Astrocyte (in vitro differentiated cells and primary cell): Measurements from ENCODE around the gene SLC38A11. TPM values are rescaled to one million over a fixed set of nuclear protein-coding genes. Genes with fewer than 3 reads are reported as not detected.
A peak's percentile ranks its signal among the peaks of the same experiment; 100 is the strongest.
"Not testable (repeated sequence)": the region's sequence is repeated elsewhere in the genome, so short reads cannot be mapped to it uniquely, and the experiment has no call there.

Experiments
- DNase-seq: peaks from one replicate; pipeline ENCODE4 v3.0.0-alpha.2; 2010; ENCODE audit warnings: low read depth
- FAIRE-seq: peaks from 2 replicates; lab custom pipeline; 2011; peaks lifted over from hg19 to GRCh38; lab: Jason Lieb, UNC
- H2AFZ ChIP-seq: 2 replicates; pipeline ENCODE4 v1.6.0; 2012; ENCODE audit warnings: low read depth, low read length, inconsistent platforms
- H3K27ac ChIP-seq: 2 replicates; pipeline ENCODE4 v1.5.1; 2011; ENCODE audit warnings: low read depth, low read length, inconsistent platforms
- H3K27me3 ChIP-seq: 2 replicates; pipeline ENCODE4 v1.6.0; 2011; ENCODE audit warnings: low read length, inconsistent platforms; ENCODE audit not compliant: insufficient read depth
- H3K36me3 ChIP-seq: 2 replicates; pipeline ENCODE4 v1.5.1; 2011; ENCODE audit warnings: low read length, inconsistent platforms; ENCODE audit not compliant: insufficient read depth
- H3K4me1 ChIP-seq: 2 replicates; pipeline ENCODE4 v1.5.1; 2011; ENCODE audit warnings: low read length, inconsistent platforms; ENCODE audit not compliant: insufficient read depth
- H3K4me2 ChIP-seq: 2 replicates; pipeline ENCODE4 v1.6.0; 2012; ENCODE audit warnings: low read length, inconsistent platforms
- H3K4me3 ChIP-seq: 2 replicates; pipeline ENCODE4 v1.5.1; 2011; ENCODE audit warnings: low read depth, mild to moderate bottlenecking, low read length, inconsistent platforms; ENCODE audit not compliant: insufficient read depth
- H3K79me2 ChIP-seq: 2 replicates; pipeline ENCODE4 v1.6.0; 2012; ENCODE audit warnings: mild to moderate bottlenecking, low read length, inconsistent platforms; ENCODE audit not compliant: insufficient read depth
- H3K9ac ChIP-seq: 2 replicates; pipeline ENCODE4 v1.6.0; 2012; ENCODE audit warnings: mild to moderate bottlenecking, low read length, inconsistent platforms
- H3K9me3 ChIP-seq: 2 replicates; pipeline ENCODE4 v1.5.1; 2012; ENCODE audit warnings: low read depth, mild to moderate bottlenecking, low read length, inconsistent platforms; ENCODE audit not compliant: insufficient read depth
- H4K20me1 ChIP-seq: 2 replicates; pipeline ENCODE4 v1.6.0; 2012; ENCODE audit warnings: low read length, inconsistent platforms; ENCODE audit not compliant: insufficient read depth
- H3K27ac Mint-ChIP-seq: one replicate; pipeline ENCODE4 v1.8.0; 2021; ENCODE audit warnings: mild to moderate bottlenecking, mixed read lengths; ENCODE audit not compliant: unreplicated experiment
- H3K27me3 Mint-ChIP-seq: one replicate; pipeline ENCODE4 v1.8.0; 2021; ENCODE audit warnings: low read depth, mixed read lengths; ENCODE audit not compliant: unreplicated experiment
- H3K36me3 Mint-ChIP-seq: one replicate; pipeline ENCODE4 v1.8.0; 2021; ENCODE audit warnings: low read depth, mixed read lengths; ENCODE audit not compliant: unreplicated experiment
- H3K4me1 Mint-ChIP-seq: one replicate; pipeline ENCODE4 v1.8.0; 2021; ENCODE audit warnings: low read depth, mixed read lengths; ENCODE audit not compliant: unreplicated experiment
- H3K4me3 Mint-ChIP-seq: one replicate; pipeline ENCODE4 v1.8.0; 2021; ENCODE audit warnings: mild to moderate bottlenecking, moderate library complexity, mixed read lengths; ENCODE audit not compliant: unreplicated experiment
- H3K9me3 Mint-ChIP-seq: one replicate; pipeline ENCODE4 v1.8.0; 2021; ENCODE audit warnings: mild to moderate bottlenecking, mixed read lengths; ENCODE audit not compliant: unreplicated experiment
- CTCF ChIP-seq: IDR thresholded peaks from 2 replicates; pipeline ENCODE4 v1.5.1; 2011; ENCODE audit warnings: low read depth, mild to moderate bottlenecking, inconsistent platforms, low read length, moderate library complexity; ENCODE audit not compliant: insufficient read depth
- EZH2 ChIP-seq: IDR thresholded peaks from 2 replicates; pipeline ENCODE4 v1.6.1; 2012; ENCODE audit warnings: mild to moderate bottlenecking, low read length, inconsistent platforms; ENCODE audit not compliant: insufficient read depth
- total RNA-seq: library from RNA; stranded (reverse); gene quantifications from 2 replicates; pipeline ENCODE4 v1.2.1, GENCODE V29; 2021

The SLC38A11 gene
- total RNA-seq, 1 donor from 2014 or later, result not detected

- Mint-ChIP-seq H3K27ac (no peak overlapping the region), H3K36me3 (no peaks in the 10 kb centered on the region), H3K4me3 (no peak overlapping the region), H3K27me3 (no peaks in the 10 kb centered on the region), H3K9me3 (no peaks in the 10 kb centered on the region), H3K4me1 (peaks cover 28% of the 10 kb centered on the region)
- Histone ChIP-seq H3K9ac (no peak overlapping the region), H3K4me1 (peaks cover 16% of the 10 kb centered on the region), H3K79me2 (no peaks in the 10 kb centered on the region), H3K9me3 (no peaks in the 10 kb centered on the region), H3K27ac (no peak overlapping the region), H3K27me3 (no peaks in the 10 kb centered on the region), H2AFZ (no peak overlapping the region), H3K4me2 (no peak overlapping the region), H3K36me3 (no peaks in the 10 kb centered on the region), H3K4me3 (no peak overlapping the region), H4K20me1 (no peaks in the 10 kb centered on the region)
- FAIRE-seq (no peak), DNase-seq (no peak)
- TF ChIP-seq EZH2 (no peak), CTCF (no peak)
Observed at GRCh38 chr2:164979113-164979512, 23.8 kb upstream of the SLC38A11 start.

- not testable (repeated sequence) for H3K27ac Mint-ChIP-seq, H3K27me3 Mint-ChIP-seq
Observed at GRCh38 chr2:164976875-164977470, 21.6 kb upstream of the SLC38A11 start.

GRCh38 chr2:164976301-164976700 lies 21.0 kb upstream of the SLC38A11 start:
- Histone ChIP-seq H3K79me2 (no peaks in the 10 kb centered on the region), H3K36me3 (no peaks in the 10 kb centered on the region), H4K20me1 (no peaks in the 10 kb centered on the region), H3K27me3 (no peaks in the 10 kb centered on the region), H3K27ac (no peak overlapping the region), H3K9me3 (no peaks in the 10 kb centered on the region), H3K9ac (no peak overlapping the region), H3K4me1 (peaks cover 8% of the 10 kb centered on the region), H2AFZ (no peak overlapping the region), H3K4me2 (no peak overlapping the region), H3K4me3 (no peak overlapping the region)
- peaks cover 21% of the 10 kb centered on the region for H3K4me1 Mint-ChIP-seq
- H3K9me3 Mint-ChIP-seq, result no peaks in the 10 kb centered on the region
- DNase-seq, result no peak
- no peak overlapping the region for H3K27ac Mint-ChIP-seq
- no peak overlapping the region for H3K4me3 Mint-ChIP-seq
- H3K27me3 Mint-ChIP-seq, result no peaks in the 10 kb centered on the region
- no peaks in the 10 kb centered on the region for H3K36me3 Mint-ChIP-seq
- TF ChIP-seq EZH2 (no peak), CTCF (no peak)
- peak; percentile 50 for FAIRE-seq

More at GRCh38 chr2:164976875-164977470, 21.6 kb upstream of the SLC38A11 start:
- H3K4me2 ChIP-seq, H3K9me3 Mint-ChIP-seq, H3K36me3 Mint-ChIP-seq, H3K36me3 ChIP-seq, H3K9me3 ChIP-seq, H3K9ac ChIP-seq, H4K20me1 ChIP-seq, H3K4me3 Mint-ChIP-seq, H3K79me2 ChIP-seq, H3K4me3 ChIP-seq, DNase-seq, H3K27me3 ChIP-seq, H3K27ac ChIP-seq, H2AFZ ChIP-seq: not testable (repeated sequence)
- FAIRE-seq, result peak; percentile 41
- H3K4me1 Mint-ChIP-seq, result peaks cover 26% of the 10 kb centered on the region
- H3K4me1 ChIP-seq, result peaks cover 15% of the 10 kb centered on the region
